GM10266 (cell line): ENCODE measurements around the gene CDH23.

ENCODE experiments used
- DNase-seq: peaks from one replicate; pipeline ENCODE4 v3.0.0; 2012; ENCODE audit errors: extremely low spot score
- CTCF ChIP-seq: IDR thresholded peaks from 2 replicates; pipeline ENCODE4 v1.5.1; 2012; ENCODE audit warnings: mild to moderate bottlenecking, low read depth; ENCODE audit not compliant: control insufficient read depth, insufficient read depth; ENCODE audit errors: missing control alignments

The CDH23 gene

GRCh38 chr10:71771204-71771603, 374.5 kb downstream of the CDH23 start:
- no peak for DNase-seq

GRCh38 chr10:71771821-71772617, 375.3 kb downstream of the CDH23 start:
- DNase-seq, result no peak
- no peak for TF ChIP-seq CTCF

More at GRCh38 chr10:71771204-71771603, 374.5 kb downstream of the CDH23 start:
- TF ChIP-seq CTCF, result no peak

- TF ChIP-seq CTCF, result no peak
- no peak for DNase-seq
Measured at GRCh38 chr10:71772832-71773220, 376.1 kb downstream of the CDH23 start.

GRCh38 chr10:71773221-71773971, 376.7 kb downstream of the CDH23 start, which contains the start of gene VSIR:
Gene VSIR, minus strand, starts transcription at chr10:71773520. Its CDS starts 81 bp downstream, at chr10:71773439.
- peak; percentile 92 for DNase-seq
- peak; percentile 89 for TF ChIP-seq CTCF

GRCh38 chr10:71774916-71775702, 378.4 kb downstream of the CDH23 start:
- no peak for TF ChIP-seq CTCF

GRCh38 chr10:71776481-71776925, 379.8 kb downstream of the CDH23 start:
- no peak for DNase-seq
- no peak for TF ChIP-seq CTCF

More at GRCh38 chr10:71774916-71775702, 378.4 kb downstream of the CDH23 start:
- DNase-seq, result no peak
